ENCODE measurements around the gene FAM222B.

- peak in 1 of 2 donors; percentile 18 for TF ChIP-seq CTCF (conservative IDR thresholded peaks at IDR 0.05 in 1 of 2, IDR thresholded peaks at IDR 0.05 in 1 of 2; ENCODE audit: extremely low read depth in 1 of 2, insufficient read depth in 1 of 2, low read depth in 1 of 2, low read length in 2 of 2)
- TF ChIP-seq EZH2 (IDR thresholded peaks at IDR 0.05; ENCODE audit: borderline replicate concordance, low read length) = no peak
Measured at GRCh38 chr17:28743243-28744103, 99.1 kb downstream of the FAM222B start, which contains the start of gene TRAF4.

Measured in mammary epithelial cell (primary cell).